Activated CD4-positive, alpha-beta T cell treated with anti-CD3 and anti-CD28 coated beads for 24 hours (primary cell): Measurements from ENCODE around the gene CACNA1F.
"Not testable (repeated sequence)": the region's sequence is repeated elsewhere in the genome, so short reads cannot be mapped to it uniquely, and the experiment has no call there.

Source experiments
- DNase-seq, 2 donors: peaks; one replicate each; pipeline ENCODE4 v3.0.0-alpha.2; 2020; ENCODE audit warnings: low read depth in 2 of 2

Gene CACNA1F

DNA sequence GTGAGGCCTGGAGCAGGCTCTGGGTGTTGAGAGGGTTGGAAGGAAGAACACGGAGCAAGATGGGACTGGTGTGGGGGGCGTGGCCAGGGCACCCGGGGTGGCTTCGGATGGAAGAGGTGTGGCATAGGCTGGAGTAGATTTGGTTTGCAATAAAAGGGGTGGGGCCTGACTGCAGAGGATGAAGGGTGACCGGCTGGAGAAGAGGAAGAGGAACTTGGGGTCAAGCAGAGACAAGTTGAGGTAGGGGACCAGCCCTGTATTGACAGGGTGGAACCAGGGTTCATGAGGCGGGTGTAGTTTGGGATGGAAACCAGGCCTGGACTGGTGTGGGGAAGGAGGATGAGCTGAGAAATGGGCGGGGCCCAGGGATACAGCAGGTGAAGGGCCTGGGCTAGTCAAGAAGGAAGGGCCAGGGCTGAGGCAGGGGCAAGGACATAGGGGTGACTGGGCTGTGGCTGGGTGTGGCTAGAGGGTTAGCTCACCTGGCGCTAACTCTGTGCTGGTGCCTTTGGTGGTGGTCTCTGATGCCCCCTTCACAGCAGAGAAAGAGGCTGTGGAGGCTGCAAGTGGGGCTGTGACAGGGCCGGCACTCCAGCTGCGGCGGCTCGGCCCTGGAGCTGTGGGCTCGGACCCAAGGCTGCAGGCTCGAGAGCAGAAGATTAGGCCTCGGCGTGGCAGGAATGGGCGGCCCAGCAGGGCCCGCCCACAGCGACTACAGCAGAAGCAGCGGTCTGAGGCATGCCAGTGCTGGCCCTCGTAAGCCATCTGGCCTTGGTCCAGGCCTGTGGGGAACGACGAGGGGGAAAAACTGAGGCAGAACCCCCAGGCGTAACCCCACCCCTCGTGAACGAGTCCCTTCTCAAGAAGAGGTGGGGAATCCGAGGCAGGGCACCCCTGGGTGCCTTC lies 56.5 kb downstream of the CACNA1F start:
- no peak for DNase-seq

DNA sequence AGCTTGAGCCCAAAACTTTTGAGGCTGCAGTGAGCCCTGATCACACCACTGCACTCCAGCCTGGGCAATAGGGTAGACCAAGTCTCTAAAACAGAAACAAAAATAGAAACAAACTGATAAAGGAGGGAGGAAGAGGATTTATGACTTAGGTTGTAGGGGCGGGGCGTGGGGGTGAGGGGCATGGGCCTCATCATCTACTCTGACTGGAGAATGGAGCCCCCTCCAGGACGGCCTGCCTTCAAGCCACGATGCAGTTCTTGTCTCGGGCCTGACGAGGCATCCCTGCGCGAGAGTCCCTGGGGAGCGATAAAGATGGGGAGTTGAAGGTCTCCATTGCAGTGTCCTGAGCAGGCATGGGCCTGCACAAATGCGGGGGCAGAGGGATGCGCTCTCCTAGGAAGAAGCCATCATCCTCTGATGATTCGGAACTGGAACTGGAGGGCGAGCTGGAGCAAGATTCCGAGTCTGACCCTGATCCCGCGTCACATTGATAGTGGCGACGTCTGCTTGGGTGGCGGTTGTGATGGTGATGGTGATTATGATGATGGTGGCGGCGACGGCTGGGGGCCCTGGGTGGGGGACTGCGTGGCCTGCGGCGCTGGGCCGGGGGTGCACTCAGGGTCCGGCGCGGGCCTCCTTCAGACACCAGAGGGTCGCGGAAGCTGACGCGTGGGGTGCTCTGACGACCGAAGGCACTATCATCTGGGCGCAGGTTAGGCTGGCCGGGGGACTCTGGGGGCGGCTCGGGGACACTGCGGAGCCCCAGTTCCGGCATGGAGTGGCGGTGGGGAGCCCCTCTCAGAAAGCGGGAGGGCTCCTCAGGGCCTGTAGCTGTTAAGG lies 57.5 kb downstream of the CACNA1F start:
- DNase-seq = no peak

DNA sequence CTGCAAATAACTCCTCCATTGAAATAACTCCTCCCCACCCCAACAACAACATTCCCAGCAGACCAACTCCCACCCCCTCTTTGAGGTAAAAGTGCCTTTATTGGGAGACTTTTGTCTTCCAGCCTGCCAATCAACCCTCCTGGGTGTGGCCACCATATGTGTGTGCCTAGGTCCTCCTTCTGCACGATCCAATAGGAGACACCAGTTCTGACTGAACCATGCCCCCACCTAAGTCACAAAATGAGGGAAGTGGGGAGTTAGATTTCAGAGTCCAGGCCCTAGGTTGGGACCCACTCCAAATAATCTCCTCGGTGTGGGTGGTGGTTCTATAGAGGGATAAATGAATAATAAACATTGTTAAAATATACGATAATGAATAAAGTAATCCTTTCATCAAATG lies 58.4 kb downstream of the CACNA1F start:
- DNase-seq = no peak

DNA sequence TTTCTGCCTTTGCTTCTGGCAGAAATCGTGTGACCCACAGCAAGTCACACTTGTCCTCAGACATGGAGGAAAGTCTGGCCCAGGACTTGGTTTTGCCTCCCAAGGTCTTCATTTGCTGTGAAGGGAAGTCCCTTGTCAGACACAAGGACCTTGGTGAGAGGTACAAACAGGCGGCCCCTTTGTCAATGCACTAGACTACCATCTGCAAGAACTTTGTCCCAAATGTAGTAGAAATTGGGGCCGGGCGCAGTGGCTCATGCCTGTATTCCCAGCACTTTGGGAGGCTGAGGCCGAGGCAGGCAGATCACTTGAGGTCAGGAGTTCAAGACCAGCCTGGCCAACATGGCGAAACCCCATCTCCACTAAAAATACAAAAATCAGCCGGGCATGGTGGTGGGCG lies 59.6 kb downstream of the CACNA1F start:
- not testable (repeated sequence) for DNase-seq

DNA sequence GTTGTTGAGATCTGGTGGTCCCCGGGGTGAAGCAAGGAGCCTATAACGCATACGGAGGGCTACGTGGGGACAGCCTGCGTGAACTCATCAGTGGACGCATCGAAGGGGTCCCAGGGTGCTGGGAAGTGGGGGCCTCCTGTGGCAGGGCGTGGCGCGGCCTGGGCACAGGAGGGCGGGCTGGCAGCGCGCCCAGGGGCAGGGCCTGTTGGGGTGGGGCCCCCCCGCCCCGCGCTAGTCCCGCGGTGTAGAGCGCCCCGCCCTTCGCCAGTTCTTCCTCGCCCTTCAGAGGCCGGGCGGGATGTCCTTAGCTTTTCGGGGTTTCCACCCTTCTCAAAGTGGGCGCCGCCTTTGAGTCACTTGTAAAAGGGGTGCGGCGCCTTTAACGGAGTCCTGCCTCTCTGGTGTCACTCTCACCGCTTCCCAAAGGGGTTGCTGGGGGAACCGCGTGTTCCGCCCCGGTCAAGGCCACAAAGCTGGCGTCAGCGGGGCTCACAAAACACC lies 60.8 kb downstream of the CACNA1F start:
- DNase-seq = peak in 1 of 2 donors; percentile 58

GRCh38 chrX:49171752-49172279 lies 61.3 kb downstream of the CACNA1F start, which contains the start of gene PLP2:
PLP2 (plus strand) TSS chrX:49171898; CDS start chrX:49172001, 103 bp downstream.
- DNase-seq = peak in 1 of 2 donors; percentile 57

GRCh38 chrX:49167740-49168108 lies 65.4 kb downstream of the CACNA1F start:
- no peak for DNase-seq

GRCh38 chrX:49166914-49167739 lies 66.0 kb downstream of the CACNA1F start:
- DNase-seq = peak in 1 of 2 donors; percentile 49

GRCh38 chrX:49165901-49166881 lies 66.9 kb downstream of the CACNA1F start:
- DNase-seq = peak; percentile 41 to 49

GRCh38 chrX:49164589-49165360 lies 68.4 kb downstream of the CACNA1F start:
- DNase-seq = no peak

DNA sequence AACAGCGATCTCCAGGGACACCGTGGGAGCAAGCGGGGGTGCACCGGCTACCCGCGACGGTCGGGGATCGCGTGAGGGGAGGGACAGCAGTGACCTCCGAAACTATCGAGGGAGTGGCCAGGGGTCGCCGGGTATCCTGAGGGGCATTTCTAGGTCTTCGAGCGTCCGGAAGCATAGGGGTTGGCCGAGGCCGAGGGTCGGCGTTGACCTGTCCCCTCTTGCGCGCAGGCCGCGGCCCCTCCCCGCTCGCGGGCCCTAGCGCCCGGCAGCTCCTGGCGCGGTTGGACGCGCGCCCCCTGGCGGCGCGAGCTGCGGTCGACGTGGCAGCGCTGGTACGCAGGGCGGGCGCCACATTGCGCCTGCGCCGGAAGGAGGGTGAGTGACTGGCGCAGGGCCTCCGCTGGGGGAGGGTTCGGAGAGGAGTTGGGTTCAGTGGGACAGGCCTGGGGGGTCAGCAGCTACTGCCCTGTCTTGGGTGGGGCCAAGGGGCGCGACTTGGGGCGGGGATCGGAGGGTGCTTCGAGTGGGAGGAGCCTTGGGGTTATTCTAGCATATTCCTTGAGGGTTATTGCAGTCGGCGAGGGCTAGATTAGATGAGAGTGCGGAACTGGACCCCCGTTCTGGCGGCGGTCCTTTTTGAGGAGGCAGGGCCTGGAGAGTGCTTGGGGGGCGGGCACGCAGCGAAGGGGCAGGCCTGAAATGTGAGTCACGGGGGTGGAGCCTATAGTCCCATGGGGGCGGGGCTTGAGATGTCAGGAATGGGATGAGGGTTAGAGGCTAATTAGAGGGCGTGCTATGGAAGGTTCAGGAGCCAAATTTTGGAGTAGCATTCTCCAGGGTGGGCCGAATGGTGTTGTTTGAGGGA lies 69.4 kb downstream of the CACNA1F start:
- peak; percentile 63 to 68 for DNase-seq

- no peak for DNase-seq
Measured at GRCh38 chrX:49162620-49163019, 70.5 kb downstream of the CACNA1F start, which contains the start of gene MAGIX. MAGIX (plus strand) TSS chrX:49162758; CDS start chrX:49162890, 132 bp downstream.

DNA sequence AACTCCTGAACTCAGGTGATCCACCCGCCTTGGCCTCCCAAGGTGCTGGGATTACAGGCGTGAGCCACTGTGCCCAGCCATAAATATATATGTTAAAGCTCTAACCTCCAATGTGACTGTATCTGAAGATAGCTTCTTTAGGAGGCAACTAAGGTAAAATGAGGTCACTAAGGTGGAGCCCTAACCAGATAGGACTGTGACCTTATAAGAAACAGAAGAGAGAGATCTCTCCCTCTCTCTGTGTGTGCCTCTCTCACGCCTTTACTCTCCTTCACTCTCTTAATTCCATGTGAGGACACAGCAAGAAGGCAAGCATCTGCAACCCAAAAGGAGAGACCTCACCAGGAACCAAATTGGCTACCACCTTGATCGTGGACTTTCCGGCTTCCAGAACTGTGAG lies 71.5 kb downstream of the CACNA1F start:
- no peak for DNase-seq

DNA sequence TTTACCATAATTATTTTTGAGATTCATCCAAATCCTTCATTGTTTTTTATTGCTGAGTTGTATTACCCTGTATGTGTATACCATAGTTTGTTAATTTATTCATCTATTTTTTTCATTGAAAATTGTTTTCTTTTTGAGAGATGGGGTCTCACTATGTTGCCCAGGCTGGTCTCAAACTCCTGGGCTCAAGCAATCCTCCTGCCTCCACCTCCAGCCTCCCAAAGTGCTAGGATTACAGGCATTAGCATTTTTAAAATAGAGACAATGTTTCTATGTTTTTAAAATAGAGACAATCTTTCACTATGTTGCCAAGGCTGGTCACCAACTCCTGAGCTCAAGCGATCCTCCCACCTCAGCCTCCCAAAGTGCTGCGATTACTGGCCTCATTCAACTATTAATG lies 72.2 kb downstream of the CACNA1F start:
- no peak for DNase-seq

- no peak for DNase-seq
Measured at GRCh38 chrX:49157194-49157593, 75.9 kb downstream of the CACNA1F start.

GRCh38 chrX:49155900-49156837 lies 77.0 kb downstream of the CACNA1F start:
- DNase-seq = peak; percentile 64 to 70
